Neural crest cell (in vitro differentiated cells): Measurements from ENCODE around the gene CLCN2. TPM values are rescaled to one million over a fixed set of nuclear protein-coding genes. Genes with fewer than 3 reads are reported as not detected.

Experiments
- DNase-seq: peaks from one replicate; pipeline ENCODE4 v3.0.0; 2021; ENCODE audit warnings: low read depth, mixed read lengths, low spot score
- H3K27ac Mint-ChIP-seq: one replicate; pipeline ENCODE4 v1.8.0; 2021; ENCODE audit warnings: mild to moderate bottlenecking, mixed read lengths; ENCODE audit not compliant: unreplicated experiment
- H3K27me3 Mint-ChIP-seq: 2 replicates; pipeline ENCODE4 v1.8.0; 2021; ENCODE audit warnings: low read depth, mild to moderate bottlenecking, mixed read lengths
- H3K36me3 Mint-ChIP-seq: 2 replicates; pipeline ENCODE4 v1.8.0; 2021; ENCODE audit warnings: low read depth, mild to moderate bottlenecking, mixed read lengths
- H3K4me1 Mint-ChIP-seq: 2 replicates; pipeline ENCODE4 v1.8.0; 2021; ENCODE audit warnings: mixed read lengths
- H3K4me3 Mint-ChIP-seq: one replicate; pipeline ENCODE4 v1.8.0; 2021; ENCODE audit warnings: mild to moderate bottlenecking, mixed read lengths
- H3K9me3 Mint-ChIP-seq: 2 replicates; pipeline ENCODE4 v1.8.0; 2021; ENCODE audit warnings: mixed read lengths
- total RNA-seq: library from RNA; stranded (reverse); gene quantifications from 2 replicates; pipeline ENCODE4 v1.2.1, GENCODE V29; 2021
- TF ChIP-seq, protein P1 (sequence below): fragments of 200-600 bp; sonication (generic); conservative IDR thresholded peaks from 2 replicates; pipeline ENCODE4 v1.5.0; 2021; ENCODE audit warnings: antibody characterized with exemption, mild to moderate bottlenecking

The CLCN2 gene
- total RNA-seq, 1 donor from 2014 or later: 23.6 TPM

DNA sequence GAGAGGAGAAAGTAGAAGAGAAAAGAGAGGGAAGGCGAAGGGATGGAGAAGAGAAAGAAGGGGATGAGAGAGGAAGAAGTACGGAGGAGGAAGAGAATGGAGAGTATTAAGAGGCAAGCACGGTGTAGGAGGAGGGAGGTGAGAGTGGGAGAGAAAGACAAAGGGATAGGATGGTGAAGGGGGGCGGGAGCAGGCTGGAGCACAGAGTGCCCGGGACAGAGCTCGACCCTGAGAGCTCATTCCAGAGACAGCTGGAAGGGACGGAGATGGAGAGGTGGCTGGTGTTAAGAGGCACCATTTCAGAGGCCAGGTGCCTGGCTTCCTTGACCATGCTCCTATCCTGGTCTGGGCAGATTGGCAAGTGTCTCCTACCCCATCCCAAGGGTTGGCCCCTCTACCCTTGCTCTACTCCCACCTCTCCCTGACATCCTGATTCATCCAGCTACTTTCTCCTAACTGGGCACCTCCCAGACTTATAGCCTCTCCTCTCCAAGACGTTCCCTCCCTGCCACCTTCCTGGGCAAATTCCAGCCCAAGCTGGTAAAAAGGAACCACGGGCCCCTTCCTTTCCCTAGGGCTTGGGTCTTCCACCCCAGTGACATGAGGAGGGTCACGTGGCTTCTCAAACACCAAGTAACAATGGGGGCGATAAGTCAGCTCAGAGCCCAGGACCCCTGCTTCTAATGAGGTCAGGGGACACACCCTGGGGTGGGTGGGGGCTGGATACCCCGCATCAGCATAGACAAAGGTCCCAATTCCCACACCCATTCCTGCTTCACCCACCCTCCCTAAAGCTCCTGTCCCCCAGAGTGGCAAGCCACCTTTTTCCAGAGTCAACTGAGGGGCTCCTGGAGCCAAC, 1.1 kb downstream of the CLCN2 start:
- H3K9me3 Mint-ChIP-seq: no peaks in the 10 kb centered on the region
- H3K36me3 Mint-ChIP-seq: peaks cover 7% of the 10 kb centered on the region
- peaks cover 38% of the 10 kb centered on the region for H3K4me1 Mint-ChIP-seq
- peak overlapping the region; percentile 92 for H3K4me3 Mint-ChIP-seq
- H3K27ac Mint-ChIP-seq: no peak overlapping the region
- DNase-seq: no peak
- TF ChIP-seq, protein P1, sequence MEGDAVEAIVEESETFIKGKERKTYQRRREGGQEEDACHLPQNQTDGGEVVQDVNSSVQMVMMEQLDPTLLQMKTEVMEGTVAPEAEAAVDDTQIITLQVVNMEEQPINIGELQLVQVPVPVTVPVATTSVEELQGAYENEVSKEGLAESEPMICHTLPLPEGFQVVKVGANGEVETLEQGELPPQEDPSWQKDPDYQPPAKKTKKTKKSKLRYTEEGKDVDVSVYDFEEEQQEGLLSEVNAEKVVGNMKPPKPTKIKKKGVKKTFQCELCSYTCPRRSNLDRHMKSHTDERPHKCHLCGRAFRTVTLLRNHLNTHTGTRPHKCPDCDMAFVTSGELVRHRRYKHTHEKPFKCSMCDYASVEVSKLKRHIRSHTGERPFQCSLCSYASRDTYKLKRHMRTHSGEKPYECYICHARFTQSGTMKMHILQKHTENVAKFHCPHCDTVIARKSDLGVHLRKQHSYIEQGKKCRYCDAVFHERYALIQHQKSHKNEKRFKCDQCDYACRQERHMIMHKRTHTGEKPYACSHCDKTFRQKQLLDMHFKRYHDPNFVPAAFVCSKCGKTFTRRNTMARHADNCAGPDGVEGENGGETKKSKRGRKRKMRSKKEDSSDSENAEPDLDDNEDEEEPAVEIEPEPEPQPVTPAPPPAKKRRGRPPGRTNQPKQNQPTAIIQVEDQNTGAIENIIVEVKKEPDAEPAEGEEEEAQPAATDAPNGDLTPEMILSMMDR: no peak
- H3K27me3 Mint-ChIP-seq: peaks cover 2% of the 10 kb centered on the region

- Mint-ChIP-seq H3K4me1 (peaks cover 35% of the 10 kb centered on the region), H3K27me3 (peaks cover 2% of the 10 kb centered on the region), H3K4me3 (peak overlapping the region; percentile 92), H3K36me3 (peaks cover 5% of the 10 kb centered on the region), H3K27ac (no peak overlapping the region), H3K9me3 (no peaks in the 10 kb centered on the region)
- TF ChIP-seq, protein P1: no peak
- DNase-seq: no peak
Measured at GRCh38 chr3:184359610-184360009, 1.8 kb downstream of the CLCN2 start.

- Mint-ChIP-seq H3K36me3 (peaks cover 5% of the 10 kb centered on the region), H3K27me3 (peaks cover 2% of the 10 kb centered on the region), H3K27ac (no peak overlapping the region), H3K4me1 (peaks cover 31% of the 10 kb centered on the region), H3K4me3 (peak overlapping the region; percentile 92), H3K9me3 (no peaks in the 10 kb centered on the region)
- TF ChIP-seq, protein P1: no peak
- DNase-seq: no peak
Measured at GRCh38 chr3:184358921-184359350, 2.5 kb downstream of the CLCN2 start.

DNA sequence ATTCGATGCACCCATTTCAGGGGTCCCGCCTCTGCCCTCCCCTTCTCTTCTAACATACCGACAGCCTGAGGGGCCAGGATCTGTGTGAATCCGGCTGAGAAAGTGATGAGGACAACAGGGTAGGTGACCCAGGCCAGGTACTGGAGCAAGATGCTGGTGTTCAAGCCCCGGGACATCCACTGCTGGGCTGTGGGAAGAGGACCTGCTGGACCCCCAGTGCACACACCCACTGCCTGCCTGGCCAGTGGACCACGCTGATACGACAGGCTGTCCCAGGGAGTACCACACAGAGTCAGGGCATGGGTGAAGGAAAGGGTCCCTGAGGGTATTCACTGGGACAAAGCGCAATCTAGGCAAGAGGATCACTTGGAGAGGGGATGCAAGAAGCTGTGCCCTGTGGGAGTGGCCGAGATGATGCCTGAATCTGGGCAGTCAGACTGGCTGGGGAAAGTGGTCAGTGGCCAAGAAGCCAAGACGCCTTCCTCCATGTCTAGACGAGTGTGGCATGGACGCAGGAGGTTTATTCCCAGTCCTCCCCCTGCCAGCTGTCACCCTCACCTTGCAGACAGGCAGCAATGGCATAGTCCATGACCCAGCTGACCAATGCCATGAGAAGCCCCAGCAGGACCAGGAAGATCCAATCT, 3.2 kb downstream of the CLCN2 start:
- Mint-ChIP-seq H3K27me3 (peaks cover under 1% of the 10 kb centered on the region), H3K4me3 (peak overlapping the region; percentile 71), H3K9me3 (no peaks in the 10 kb centered on the region), H3K4me1 (peaks cover 28% of the 10 kb centered on the region), H3K36me3 (peaks cover 5% of the 10 kb centered on the region), H3K27ac (no peak overlapping the region)
- TF ChIP-seq, protein P1: no peak
- no peak for DNase-seq

- no peak for DNase-seq
- Mint-ChIP-seq H3K36me3 (peaks cover 5% of the 10 kb centered on the region), H3K27me3 (no peaks in the 10 kb centered on the region), H3K4me1 (peaks cover 26% of the 10 kb centered on the region), H3K9me3 (no peaks in the 10 kb centered on the region), H3K27ac (no peak overlapping the region), H3K4me3 (peak overlapping the region; percentile 71)
- TF ChIP-seq, protein P1: no peak
Measured at GRCh38 chr3:184357248-184358123, 3.9 kb downstream of the CLCN2 start.
